Breast epithelium (tissue), 3 donors: Measurements from ENCODE around the gene SCAF4.

ENCODE experiments used
- CTCF ChIP-seq, 3 donors: fragments of 450-650 bp; IDR thresholded peaks; one replicate each; pipeline ENCODE4 v1.5.1; 2016 to 2017; ENCODE audit warnings: antibody characterized with exemption in 3 of 3, mild to moderate bottlenecking in 3 of 3, moderate library complexity in 3 of 3
- POLR2A ChIP-seq: fragments of 450-650 bp; IDR thresholded peaks from one replicate; pipeline ENCODE4 v1.6.1; 2016; ENCODE audit warnings: antibody characterized with exemption, mild to moderate bottlenecking, moderate library complexity
- POLR2AphosphoS5 ChIP-seq, 3 donors: sonication (generic); formaldehyde crosslinking; IDR thresholded peaks; one replicate each; pipeline ENCODE4 v1.6.1; 2017; ENCODE audit warnings: antibody characterized with exemption in 3 of 3

DNA sequence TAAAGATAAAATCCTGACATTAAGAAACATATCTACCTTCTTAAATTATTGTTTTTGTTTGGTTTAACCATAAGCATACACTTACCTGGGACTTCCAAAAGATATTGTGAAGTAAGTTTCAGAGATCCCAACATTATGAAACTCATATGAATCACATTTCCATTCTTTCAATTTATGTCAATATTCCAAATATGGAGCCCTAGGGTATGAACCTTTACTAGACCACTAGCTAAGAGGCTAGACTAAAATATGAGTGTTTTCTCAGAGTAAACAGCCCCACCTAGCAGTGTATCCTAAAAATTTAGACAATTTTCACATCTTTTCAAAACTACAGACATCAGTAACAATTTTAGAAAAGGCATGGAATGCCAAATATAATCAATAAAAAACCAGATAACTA is 24.4 kb downstream of the SCAF4 start:
- TF ChIP-seq CTCF (IDR thresholded peaks at IDR 0.05) (no peak), POLR2A (no peak), POLR2AphosphoS5 (IDR thresholded peaks at IDR 0.05) (no peak)
